NCI-H446 treated with DMSO at 0.1 percent for 48 hours (cell line): ENCODE data around the gene ZSCAN4.

ENCODE experiments used
- DNase-seq: peaks from one replicate; lab custom pipeline; 2025; lab: John Stamatoyannopoulos, UW

Gene ZSCAN4

DNA sequence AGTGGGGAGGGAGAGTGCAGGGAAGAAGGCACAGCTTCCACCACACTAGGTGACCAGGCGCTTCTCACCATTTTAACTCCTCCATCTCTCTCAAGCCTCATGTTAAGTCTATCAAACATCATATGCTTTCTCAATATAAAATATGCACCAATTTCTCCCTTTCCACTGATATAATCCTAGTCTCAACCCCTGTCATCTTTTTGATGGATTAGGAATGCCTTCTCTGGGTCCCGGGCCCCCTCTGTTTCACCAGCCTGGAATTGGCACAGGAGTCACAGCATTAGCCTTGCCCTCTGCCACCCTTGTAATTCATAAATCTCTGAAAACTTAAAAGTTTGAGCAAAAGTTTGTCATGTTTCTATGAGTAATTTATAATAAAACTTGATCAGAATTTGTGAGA lies at the start of gene ZSCAN4:
Gene ZSCAN4 (plus strand): TSS at position 301 of the 400 bp plus-strand sequence. CDS start 7,211 bp downstream, outside the sequence.
- DNase-seq: no peak

- DNase-seq: no peak
Observed at GRCh38 chr19:57620673-57621348, 47.9 kb upstream of the ZSCAN4 start.

DNA sequence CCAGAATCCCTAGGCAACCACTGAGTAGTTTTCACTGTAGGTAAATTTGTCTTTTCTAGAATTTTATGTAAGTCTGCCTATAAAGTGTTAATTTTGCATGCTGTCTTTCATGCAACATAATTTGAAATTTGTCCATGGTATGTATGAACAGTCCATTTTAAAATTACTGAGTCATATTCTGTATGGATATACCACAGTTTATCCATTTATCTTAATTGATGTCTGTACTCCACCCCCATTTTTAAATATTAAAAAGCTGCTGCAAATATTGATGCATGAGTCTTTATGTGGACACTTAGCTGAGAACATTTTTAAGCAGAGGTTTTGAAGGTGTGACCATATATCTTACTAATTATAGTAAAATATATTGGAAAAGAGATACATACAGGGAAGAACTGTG lies 45.6 kb upstream of the ZSCAN4 start:
- no peak for DNase-seq

- DNase-seq: peak; percentile 69
Observed at GRCh38 chr19:57632987-57633831, 35.5 kb upstream of the ZSCAN4 start, which contains the start of gene ZNF211. ZNF211 (plus strand) TSS chr19:57633168; CDS start chr19:57633347, 179 bp downstream.

GRCh38 chr19:57633832-57634131 lies 35.0 kb upstream of the ZSCAN4 start:
- no peak for DNase-seq

DNA sequence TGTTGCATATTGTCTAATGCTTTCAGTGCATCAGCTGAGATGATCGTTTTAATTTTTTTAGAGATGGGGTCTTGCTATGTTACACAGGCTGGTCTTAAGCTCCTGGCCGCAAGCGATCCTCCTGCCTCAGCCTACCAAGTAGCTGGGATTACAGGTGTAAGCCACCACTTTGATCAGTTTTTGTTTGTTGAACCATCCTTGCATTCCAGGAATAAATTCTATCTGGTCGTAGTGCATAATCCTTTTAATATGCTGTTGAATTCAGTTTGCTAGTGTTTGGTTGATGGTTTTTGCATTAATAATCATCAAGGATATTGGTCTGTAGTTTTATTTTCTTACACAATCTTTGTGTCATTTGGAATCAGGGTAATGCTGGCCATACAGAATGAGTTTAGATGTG lies 31.4 kb upstream of the ZSCAN4 start:
- DNase-seq: no peak

DNA sequence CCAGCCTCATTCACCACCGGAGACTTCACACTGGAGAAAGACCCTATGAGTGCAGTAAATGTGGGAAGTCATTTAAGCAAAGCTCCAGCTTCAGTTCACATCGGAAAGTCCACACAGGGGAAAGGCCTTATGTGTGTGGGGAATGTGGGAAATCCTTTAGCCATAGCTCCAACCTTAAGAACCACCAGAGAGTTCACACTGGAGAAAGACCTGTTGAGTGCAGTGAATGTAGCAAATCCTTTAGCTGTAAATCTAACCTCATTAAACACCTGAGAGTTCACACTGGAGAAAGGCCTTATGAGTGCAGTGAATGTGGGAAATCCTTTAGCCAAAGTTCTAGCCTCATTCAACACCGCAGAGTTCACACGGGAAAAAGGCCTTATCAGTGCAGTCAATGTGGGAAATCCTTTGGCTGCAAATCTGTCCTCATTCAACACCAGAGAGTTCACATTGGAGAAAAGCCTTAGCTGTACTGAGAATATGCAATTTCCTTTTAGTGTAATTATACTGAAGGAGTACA lies 27.0 kb upstream of the ZSCAN4 start:
- no peak for DNase-seq

DNA sequence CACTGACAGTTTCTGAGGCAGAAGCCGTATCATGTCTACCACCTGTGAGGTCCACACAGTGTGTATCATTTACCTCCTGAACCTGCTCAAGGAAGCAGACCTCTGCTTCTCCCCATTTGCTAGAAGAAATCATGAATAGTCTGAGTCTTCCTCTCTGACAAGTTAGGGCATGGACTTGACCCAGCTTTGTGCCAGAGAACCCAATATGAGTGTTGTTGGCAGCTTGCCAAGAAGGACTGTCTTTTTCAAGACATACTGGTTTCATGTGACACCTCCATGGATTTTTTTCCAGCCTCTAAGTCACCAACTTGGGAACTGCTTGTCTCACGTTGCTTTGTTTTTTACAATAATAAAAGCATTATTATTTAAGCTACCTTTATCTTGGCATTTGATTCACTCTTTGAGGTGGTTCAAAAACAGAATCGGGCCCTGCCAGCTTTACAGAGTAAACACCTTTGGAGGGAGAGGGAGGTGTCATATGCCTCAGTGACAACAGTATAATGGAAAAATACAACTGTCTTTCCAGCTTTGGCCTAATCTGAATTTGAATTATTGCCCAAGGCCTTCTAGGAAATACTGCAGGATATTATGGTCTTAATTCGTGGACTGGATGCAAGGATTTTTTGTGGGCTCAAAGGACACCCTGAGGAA lies 26.2 kb upstream of the ZSCAN4 start:
- no peak for DNase-seq

DNA sequence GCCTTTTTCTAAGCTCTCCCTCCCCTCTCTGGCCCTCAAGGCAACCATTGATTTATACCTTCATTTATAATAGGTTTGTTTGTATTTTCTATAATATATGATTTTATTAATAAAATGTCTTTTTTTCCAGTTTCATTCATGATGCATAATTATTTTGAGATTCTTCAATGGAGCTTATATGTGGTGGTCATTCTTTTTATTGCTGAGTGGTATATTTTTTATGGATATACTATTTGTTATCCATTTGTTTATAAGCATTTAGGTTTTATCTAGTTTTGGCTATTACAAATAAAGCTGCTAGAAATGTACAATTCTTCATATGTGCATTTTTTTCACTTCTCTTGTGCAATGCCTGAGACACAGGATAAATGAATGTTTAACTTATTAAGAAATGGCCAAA lies 25.0 kb upstream of the ZSCAN4 start:
- no peak for DNase-seq

DNA sequence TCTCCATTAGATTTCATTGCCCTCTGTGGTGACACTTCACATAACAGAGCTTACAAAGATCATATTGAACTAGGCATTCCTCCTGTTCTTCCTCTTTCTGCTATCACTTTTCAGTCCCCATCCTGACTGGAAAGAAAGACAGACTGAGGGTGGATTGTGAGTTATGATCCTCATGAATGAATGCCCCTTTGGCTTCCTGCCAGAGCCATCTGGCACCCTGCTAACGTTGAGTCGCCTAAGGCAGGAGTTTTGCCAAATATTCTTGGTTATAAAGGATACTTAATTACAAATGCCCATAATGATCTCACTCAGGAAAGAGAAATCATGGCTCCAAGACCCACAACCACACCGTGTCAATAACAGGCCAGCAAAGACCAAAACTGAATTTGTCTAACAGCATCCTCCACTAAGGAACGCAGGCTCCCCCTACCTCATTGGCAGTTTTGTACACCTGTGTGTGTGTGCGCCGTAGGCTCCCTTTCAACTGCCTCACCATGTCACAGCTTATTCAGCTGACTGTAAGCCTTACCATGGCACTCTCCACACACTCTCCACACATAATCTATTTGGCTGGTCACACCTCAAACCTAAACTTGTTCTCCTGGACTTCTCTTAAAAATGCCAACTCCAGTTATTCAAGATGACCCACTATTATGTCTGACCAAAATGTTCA lies 20.3 kb upstream of the ZSCAN4 start:
- DNase-seq: peak; percentile 66

DNA sequence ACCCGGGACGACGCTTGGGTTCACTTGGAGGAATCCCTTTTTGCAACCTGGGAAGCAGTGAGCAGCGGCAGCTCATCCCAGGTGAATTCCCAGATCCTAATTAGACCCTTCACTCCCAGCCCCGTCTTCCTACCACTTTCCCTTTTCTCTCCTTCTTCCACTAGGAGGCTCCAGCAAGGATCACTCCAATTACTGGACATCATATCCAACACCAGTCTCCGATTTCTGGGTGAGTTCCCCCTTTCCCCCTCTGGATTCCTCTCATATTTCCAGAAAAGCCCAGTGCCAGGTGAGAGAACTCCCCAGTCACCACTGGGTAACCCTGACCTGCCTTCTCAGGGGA lies 17.1 kb upstream of the ZSCAN4 start:
- no peak for DNase-seq

DNA sequence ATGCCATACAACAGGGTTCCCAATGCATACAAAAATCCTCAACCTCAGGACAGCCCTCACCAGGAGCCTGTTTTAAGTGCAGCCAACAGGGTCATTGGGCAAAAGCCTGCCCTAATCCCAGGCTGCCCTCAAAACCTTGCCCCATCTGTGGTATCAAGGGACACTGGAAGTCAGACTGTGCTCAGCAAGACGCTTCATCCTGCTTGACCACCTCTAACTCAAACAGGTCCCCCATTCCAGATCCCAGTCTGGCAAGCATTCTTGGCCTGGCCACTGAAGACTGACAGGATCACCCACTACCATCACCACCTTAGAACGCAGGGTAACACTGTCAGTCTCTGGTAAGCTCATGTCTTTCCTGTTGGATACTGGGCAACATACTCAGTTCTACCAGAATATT lies 15.0 kb upstream of the ZSCAN4 start:
- no peak for DNase-seq

- no peak for DNase-seq
Observed at GRCh38 chr19:57655443-57655842, 13.3 kb upstream of the ZSCAN4 start.

DNA sequence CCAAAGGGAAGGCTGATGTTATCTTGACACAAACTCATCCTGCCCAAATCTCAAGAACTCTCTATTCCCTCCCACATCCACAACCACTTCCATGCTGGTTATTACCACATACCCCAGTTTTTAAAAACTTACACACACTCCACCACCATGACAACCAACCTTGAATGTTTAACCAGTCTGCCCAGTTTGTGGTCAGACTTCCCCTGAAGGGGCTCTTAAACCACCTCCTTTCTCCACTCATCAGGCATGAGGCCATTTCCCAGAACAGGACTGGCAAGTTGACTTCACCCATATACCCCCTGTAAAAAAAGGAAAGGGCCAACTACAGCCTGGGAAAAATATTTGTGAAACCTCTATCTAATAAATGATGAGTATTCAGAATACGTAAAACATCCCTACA lies 12.4 kb upstream of the ZSCAN4 start:
- no peak for DNase-seq

DNA sequence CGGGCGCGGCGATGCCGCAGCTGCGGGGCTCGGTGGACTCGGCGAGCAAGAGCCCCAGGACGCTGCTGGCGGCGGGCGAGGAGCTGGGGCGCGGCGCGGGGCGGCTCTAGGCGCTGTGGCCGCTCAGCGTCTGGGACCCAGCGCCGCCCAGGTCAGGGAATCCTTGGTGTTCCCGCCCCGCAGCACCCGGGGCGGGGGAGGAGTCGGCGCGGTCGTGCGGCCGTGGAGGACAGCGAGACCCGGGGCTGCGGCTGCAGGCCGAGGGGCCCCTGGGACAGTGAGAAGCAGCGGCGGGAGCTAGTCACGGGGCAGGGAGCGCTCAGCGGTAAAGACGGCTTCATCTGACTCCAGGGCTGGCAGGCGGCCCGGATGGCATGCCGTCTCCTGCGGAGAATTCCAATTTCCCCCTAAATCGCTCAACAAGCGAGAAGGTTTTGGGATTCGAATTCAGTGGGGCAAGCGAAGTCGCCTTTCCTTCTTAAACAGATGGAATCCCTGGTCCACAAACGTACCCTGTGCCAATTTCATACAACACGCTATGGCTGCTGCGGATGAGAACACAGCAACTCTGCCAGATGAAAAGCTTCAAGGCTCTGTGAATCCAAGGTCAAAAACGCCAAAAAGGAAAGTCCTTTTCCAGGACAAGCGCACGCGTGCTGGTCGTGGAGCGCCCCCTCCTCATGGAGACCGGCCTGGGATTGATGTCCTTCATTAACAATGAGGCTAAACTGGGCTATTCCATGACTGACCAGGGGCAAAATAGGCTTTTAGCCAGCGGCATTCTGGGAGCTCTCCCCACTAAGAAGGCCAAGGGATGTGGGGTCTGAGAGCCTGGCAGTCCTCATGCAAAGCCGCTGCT lies 4.2 kb upstream of the ZSCAN4 start:
- peak; percentile 72 for DNase-seq

DNA sequence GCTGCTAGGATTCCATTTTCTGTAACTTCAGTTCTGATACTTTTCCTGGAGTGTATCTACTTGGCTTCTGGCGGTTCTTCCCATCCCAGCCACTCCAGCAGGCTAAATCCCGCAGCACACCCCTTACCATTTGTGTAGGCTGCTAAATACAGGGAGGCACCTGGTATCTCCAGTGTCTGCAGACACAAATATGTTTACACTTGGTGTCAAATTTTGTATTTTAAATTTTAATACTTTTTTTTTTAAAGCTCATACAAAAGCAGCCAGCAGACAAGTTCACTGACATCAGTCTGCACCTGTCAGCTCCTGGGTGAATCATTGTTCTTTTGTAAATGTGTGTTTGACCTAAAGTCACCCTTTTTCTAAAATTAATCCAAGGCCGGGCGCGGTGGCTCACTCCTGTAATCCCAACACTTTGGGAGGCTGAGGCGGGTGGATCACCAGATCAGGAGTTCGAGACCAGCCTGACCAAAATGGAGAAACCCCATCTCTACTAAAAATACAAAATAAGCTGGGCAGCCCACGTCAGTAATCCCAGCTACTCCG lies 3.4 kb upstream of the ZSCAN4 start:
- DNase-seq: no peak

DNA sequence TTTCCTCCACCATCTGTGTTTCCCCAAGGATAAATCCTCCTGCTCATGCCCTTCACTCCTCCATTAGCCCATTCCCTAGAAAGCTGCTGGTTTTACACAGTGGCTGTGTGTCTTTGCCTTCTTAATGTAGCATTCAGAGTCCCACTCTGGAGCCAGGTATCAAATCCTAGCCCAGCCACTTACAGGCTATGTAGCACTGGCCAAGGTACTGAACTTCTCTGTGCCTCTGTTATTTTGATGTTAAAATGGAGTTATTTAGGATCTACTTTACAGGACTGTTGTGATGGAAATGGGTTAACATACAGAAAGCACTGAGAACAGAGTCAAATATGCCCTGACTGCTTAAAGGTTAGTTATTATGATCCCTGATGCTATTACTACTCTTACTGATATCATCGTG lies 1.5 kb upstream of the ZSCAN4 start:
- DNase-seq: no peak

DNA sequence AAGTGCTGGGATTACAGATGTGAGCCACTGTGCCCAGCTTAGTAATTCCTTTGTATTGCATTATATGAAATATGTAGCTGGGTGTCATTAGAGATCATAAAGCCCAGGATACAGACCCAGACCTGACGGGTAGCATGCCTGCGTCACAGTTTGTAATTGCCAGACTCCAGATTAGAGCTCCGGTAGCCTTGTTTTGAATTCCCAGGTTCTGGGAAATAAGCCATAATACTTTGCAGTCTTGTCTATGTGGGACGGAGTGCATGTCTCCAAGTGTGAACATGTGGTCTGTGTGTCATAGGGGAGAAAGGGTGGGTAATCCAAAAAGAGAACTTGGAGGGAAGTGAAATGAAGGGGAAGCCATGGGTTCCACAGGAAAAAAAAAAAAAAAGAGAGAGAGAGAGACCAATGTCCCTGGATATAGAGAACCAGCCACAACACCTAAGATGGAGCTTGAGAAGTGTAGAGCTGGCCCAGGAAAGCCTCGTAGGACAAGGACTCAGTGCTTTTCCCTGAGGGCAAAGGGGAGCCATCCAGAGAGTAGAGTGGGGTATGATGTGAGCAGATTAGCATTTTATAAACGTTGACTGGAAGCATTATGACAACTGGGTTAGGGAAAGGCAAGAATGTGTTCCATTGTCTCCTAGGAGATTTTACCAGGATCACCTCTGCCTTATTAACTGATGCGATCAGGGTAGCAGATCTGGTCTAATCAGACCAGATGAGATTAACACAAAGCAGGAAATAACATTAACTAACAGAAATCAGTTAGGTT lies 2.6 kb downstream of the ZSCAN4 start:
- DNase-seq: no peak

DNA sequence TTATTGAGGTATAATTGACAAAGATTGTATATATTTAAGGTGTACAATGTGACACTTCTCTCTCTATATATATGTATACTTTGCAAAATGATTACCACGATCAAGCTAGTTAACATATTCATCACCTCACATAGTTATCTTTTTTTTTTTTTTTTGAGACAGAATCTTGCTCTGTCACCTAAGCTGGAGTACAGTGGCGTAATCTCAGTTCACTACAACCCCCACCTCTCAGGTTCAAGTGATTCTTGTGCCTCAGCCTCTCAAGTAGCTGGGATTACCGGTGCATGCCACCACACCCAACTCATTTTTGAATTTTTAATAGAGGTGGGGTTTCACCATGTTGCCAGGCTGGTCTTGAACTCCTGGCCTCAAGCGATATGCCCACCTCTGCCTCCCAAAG lies 3.7 kb downstream of the ZSCAN4 start:
- no peak for DNase-seq

DNA sequence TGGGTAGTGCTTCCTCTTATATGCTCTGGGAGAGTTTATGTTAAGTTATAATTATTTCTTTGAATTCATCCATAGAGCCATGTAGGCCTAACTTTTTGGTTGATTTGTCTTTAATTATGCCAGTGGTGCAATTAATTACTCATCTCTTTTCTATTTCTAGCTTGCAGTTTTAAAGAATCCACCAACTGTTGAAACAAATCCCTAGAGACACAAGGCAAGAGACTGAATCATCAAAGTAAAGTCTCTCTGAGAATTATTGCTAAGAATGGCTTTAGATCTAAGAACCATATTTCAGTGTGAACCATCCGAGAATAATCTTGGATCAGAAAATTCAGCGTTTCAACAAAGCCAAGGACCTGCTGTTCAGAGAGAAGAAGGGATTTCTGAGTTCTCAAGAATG lies 7.1 kb downstream of the ZSCAN4 start:
- no peak for DNase-seq
